Panc1 (cell line): ENCODE measurements around the gene CAMK1D. TPM values are rescaled to one million over a fixed set of nuclear protein-coding genes. Genes with fewer than 3 reads are reported as not detected.
"Not testable (repeated sequence)": the region's sequence is repeated elsewhere in the genome, so short reads cannot be mapped to it uniquely, and the experiment has no call there.

Experiments used
- ATAC-seq: fragments of 200-7000 bp; cut with Tn5 transposase; 2 replicates; pipeline ENCODE4 v1.9.1; 2020; ENCODE audit warnings: mild to moderate bottlenecking, moderate library complexity
- BruUV-seq: library from RNA; stranded (reverse); fragments of 400-500 nt; replicated peaks from 2 replicates; lab custom pipeline; 2021; lab: Mats Ljungman, UMichigan
- CTCF ChIA-PET: fragments of 300-600 bp; sonication (Branson Sonifier 250); formaldehyde crosslinking; loops from one replicate; lab custom pipeline; 2022; ENCODE audit warnings: antibody characterized with exemption; lab: Charles Lee
- POLR2A ChIA-PET: fragments of 300-600 bp; sonication (Branson Sonifier 250); formaldehyde crosslinking; loops from one replicate; lab custom pipeline; 2022; ENCODE audit warnings: antibody characterized with exemption; lab: Charles Lee
- DNase-seq: peaks from one replicate; pipeline ENCODE4 v3.0.0-alpha.2; 2010; ENCODE audit warnings: low read depth, low spot score
- H3K27ac ChIP-seq: 2 replicates; pipeline ENCODE4 v1.5.1; 2011; ENCODE audit warnings: mild to moderate bottlenecking, low read length, inconsistent platforms
- H3K27me3 ChIP-seq: fragments of 200-500 bp; sonication (Bioruptor generic); 2 replicates; pipeline ENCODE4 v1.6.0; 2014; ENCODE audit warnings: low read length, inconsistent platforms; ENCODE audit not compliant: control insufficient read depth, insufficient read depth
- H3K36me3 ChIP-seq: fragments of 200-500 bp; sonication (Bioruptor generic); 2 replicates; pipeline ENCODE4 v1.5.1; 2014; ENCODE audit warnings: inconsistent platforms, mild to moderate bottlenecking, low read length, moderate library complexity; ENCODE audit not compliant: control insufficient read depth, insufficient read depth
- H3K4me1 ChIP-seq: 2 replicates; pipeline ENCODE4 v1.5.1; 2011; ENCODE audit warnings: inconsistent platforms, mild to moderate bottlenecking, low read length, moderate library complexity; ENCODE audit not compliant: control insufficient read depth, insufficient read depth
- H3K4me3 ChIP-seq, 2 experiments: 2 replicates each; pipeline ENCODE4 v1.5.1; 2011 to 2012; ENCODE audit warnings: low read depth in 2 of 2, low read length in 2 of 2, mild to moderate bottlenecking in 2 of 2, inconsistent platforms in 1 of 2, moderate library complexity in 1 of 2
- H3K9me3 ChIP-seq: fragments of 200-500 bp; sonication (Bioruptor generic); 2 replicates; pipeline ENCODE4 v1.5.1; 2014; ENCODE audit warnings: low read depth, mild to moderate bottlenecking, inconsistent platforms, low read length, moderate library complexity; ENCODE audit not compliant: control insufficient read depth, insufficient read depth
- CTCF ChIP-seq: fragments of 450-650 bp; IDR thresholded peaks from 2 replicates; pipeline ENCODE4 v1.5.1; 2017; ENCODE audit warnings: mild to moderate bottlenecking
- POLR2AphosphoS5 ChIP-seq: IDR thresholded peaks from 2 replicates; pipeline ENCODE4 v1.6.1; 2012; ENCODE audit warnings: mild to moderate bottlenecking, low read depth, low read length, moderate library complexity
- REST ChIP-seq, 2 experiments: IDR thresholded peaks; 2 replicates each; pipeline ENCODE4 v1.6.1; 2011 to 2012; ENCODE audit warnings: low read depth in 2 of 2, control low read depth in 1 of 2, low read length in 1 of 2, mild to moderate bottlenecking in 1 of 2, moderate library complexity in 1 of 2; ENCODE audit not compliant: insufficient read depth in 1 of 2
- SIN3A ChIP-seq: IDR thresholded peaks from 2 replicates; pipeline ENCODE4 v1.6.1; 2012; ENCODE audit warnings: low read depth, mild to moderate bottlenecking, low read length, moderate library complexity, borderline replicate concordance; ENCODE audit not compliant: insufficient read depth
- TCF7L2 ChIP-seq: IDR thresholded peaks from 2 replicates; pipeline ENCODE4 v1.6.1; 2011; ENCODE audit warnings: mild to moderate bottlenecking, low read depth, low read length, inconsistent platforms
- in situ Hi-C: cut with HindIII; loops from 2 replicates; pipeline ENCODE4 v1.10.0; 2016; ENCODE audit warnings: low sequenced_read_pairs, low pct_unique_long_range_greater_than_20kb
- intact Hi-C: fragments of 100-400 bp; cut with micrococcal nuclease; formaldehyde crosslinking; loops from one replicate; pipeline ENCODE4 v1.10.0; 2022; ENCODE audit not compliant: unreplicated experiment
- total RNA-seq: library from RNA; stranded (reverse); gene quantifications from one replicate; pipeline ENCODE4 v1.2.1, GENCODE V29; 2021; ENCODE audit not compliant: unreplicated experiment

The CAMK1D gene
- total RNA-seq, 1 experiment from 2014 or later = 5.7 TPM

- no peak overlapping the region for H3K4me3 ChIP-seq
- CTCF ChIA-PET = interaction anchor here (0.6 kb wide), 3 partner anchors 560 to 1183 kb away, joined by 3 to 12 read pairs (median 3); partner anchors contain the start of gene OPTN
- TF ChIP-seq POLR2AphosphoS5 (no peak), SIN3A (no peak), CTCF (no peak), REST (IDR thresholded peaks at IDR 0.05; ENCODE audit: insufficient read depth in 1 of 2, low read depth in 2 of 2, low read length in 1 of 2) (no peak), TCF7L2 (no peak)
- no TSS peak for BruUV-seq
- no peak overlapping the region for H3K27ac ChIP-seq
- H3K9me3 ChIP-seq = no peaks in the 10 kb centered on the region
- H3K27me3 ChIP-seq = no peaks in the 10 kb centered on the region
- no peak for DNase-seq
- no peak for ATAC-seq
- no peaks in the 10 kb centered on the region for H3K4me1 ChIP-seq
- intact Hi-C loops (no loop called here), in situ Hi-C loops (no loop called here)
- POLR2A ChIA-PET = no interaction called here
- no peaks in the 10 kb centered on the region for H3K36me3 ChIP-seq
These were observed 22.3 kb upstream of the CAMK1D start for GRCh38 chr10:12327074-12327473.

GRCh38 chr10:12327476-12327875, 21.9 kb upstream of the CAMK1D start:
- POLR2A ChIA-PET = no interaction called here
- TF ChIP-seq REST (IDR thresholded peaks at IDR 0.05; ENCODE audit: insufficient read depth in 1 of 2, low read depth in 2 of 2, low read length in 1 of 2) = no peak
- no peak for TF ChIP-seq TCF7L2
- TF ChIP-seq POLR2AphosphoS5 = no peak
- no peak for TF ChIP-seq CTCF
- no peak for TF ChIP-seq SIN3A
- Histone ChIP-seq H3K27me3 (no peaks in the 10 kb centered on the region), H3K27ac (no peak overlapping the region), H3K4me3 (no peak overlapping the region), H3K36me3 (no peaks in the 10 kb centered on the region), H3K4me1 (no peaks in the 10 kb centered on the region), H3K9me3 (no peaks in the 10 kb centered on the region)
- ATAC-seq (no peak), DNase-seq (no peak)
- CTCF ChIA-PET = no interaction called here
- intact Hi-C loops = no loop called here
- no TSS peak for BruUV-seq
- in situ Hi-C loops = no loop called here

- ATAC-seq, DNase-seq, H3K9me3 ChIP-seq, H3K27me3 ChIP-seq, H3K4me1 ChIP-seq, POLR2A ChIA-PET, H3K4me3 ChIP-seq, in situ Hi-C loops, BruUV-seq, CTCF ChIA-PET, H3K27ac ChIP-seq, H3K36me3 ChIP-seq, intact Hi-C loops: not testable (repeated sequence)
These were observed 21.0 kb upstream of the CAMK1D start for GRCh38 chr10:12328312-12328711.
